ENCODE data around the gene NXN.

The NXN gene

DNA sequence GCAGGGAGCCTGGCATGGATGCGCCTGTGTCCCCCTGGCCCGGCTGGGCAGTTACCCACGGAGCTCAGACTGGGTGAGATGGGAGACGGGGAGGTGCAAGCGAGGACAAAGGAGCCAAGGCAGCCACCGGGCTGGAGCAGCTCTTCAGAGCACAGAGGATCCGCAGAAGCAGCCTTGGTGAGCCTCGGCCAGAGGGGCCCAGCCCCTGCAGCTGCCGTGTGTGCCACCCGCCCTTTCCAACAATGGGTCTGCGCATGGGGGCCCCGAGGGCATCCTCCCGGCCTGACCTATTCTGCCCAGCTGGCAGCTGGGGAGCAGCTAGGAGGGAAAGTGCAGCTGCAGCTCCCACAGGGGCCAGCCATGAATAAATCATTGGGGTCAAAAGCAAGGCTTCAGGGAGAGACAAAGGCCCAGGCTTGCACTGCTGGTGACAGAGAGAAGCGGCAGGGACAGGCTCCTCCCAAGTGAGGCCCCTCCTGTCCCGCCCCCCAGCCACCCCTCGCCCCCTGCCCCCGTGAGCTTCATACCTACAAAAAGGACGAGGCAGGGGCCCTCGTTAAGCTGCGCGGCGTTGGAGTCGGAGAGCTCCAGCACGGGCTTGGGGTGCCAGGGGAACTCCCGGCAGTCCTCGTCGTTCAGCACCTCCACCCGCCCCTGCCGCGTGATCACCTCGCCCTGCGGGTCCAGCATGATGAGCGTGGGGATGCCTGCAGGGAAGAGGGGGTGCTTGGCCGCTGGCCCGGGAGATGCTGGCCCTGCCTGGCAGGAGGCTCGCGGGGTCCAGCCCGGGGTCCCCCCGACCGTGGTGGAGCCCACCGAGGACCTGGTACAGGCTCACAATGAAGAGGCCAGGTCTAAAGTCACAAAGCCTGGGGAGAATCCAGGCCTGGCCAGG is 174.8 kb downstream of the NXN start:
- peak in 5 of 58 donors; percentile 6 to 18 (median 13) for DNase-seq

- DNase-seq = peak in 1 of 58 donors; percentile 15
Measured at GRCh38 chr17:802901-803881, 176.4 kb downstream of the NXN start.

DNA sequence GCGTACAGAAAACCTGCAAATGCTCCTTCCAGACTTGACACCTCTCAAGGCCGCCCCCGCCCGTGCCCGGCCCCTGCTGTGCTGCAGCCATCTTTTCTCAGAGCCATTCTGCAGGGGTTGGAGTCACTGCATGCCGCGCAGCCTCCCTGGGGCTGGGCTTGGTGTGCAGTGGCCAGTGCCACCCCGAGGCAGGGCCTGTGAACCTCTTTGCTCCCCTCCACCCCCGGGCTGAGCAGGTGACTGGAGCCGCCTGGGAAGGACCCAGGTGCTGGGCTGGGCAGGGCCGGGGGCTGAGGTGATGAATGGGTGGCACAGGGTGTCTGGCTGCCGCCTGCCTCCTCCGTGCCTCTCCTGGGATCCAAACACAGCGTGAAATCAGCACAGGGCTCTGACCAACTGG is 177.1 kb downstream of the NXN start:
- no peak for DNase-seq

DNA sequence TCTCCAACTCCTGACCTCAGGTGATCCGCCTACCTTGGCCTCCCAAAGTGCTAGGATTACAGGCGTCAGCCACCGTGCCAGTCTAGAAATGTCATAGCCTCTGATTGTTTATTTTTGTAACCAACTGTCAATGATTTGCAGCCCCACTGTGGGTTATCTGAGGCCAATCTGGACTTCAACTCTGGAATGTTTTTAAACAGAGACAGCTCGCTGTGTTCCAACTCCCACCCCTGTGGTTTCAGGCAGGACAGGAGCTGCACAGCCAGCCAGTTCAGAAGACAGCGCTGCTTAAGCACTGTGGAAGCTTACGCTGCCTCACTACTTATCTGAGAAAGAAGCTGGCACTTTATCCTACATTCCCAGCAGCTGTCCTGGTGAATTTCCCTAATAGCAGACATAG is 177.9 kb downstream of the NXN start:
- no peak for DNase-seq

DNA sequence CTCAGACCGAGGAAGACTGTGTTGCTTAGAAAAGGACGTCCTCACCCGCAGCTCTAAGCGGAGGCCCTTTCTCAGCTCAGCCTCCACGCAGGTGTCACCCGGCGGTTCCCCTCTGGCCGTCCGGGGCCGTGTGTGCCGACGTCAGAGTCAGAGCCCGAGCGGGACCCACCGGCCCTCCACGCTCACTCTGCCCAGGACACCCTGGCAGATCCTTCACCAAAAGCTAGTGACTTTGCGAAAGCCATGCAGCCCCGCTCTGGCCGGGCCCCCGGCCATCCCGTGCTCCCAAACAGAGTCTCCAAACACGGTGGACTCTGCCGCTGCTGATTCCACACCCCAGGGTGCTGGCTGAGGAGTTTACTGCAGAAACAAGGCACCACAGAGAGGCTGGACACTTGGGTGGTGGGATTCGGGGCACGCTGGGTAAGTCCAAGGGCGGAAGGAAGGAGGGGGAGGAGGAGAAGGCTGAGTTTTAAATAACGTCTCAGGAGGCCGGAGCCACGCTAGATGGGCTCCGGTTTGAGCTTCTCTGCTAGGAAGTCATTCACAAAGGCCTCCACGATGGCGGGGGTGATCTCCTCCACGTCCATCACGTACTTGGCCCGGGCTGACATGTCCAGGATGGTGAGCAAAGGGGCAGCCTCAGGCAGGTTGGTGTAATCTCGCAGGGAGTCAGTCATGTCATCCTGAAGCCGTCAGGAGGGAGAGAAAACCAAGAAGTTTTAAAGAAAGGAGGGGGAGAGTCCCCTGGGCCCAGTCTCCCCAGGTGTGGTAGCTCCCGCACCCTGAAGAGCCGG is 178.9 kb downstream of the NXN start:
- DNase-seq = no peak

DNA sequence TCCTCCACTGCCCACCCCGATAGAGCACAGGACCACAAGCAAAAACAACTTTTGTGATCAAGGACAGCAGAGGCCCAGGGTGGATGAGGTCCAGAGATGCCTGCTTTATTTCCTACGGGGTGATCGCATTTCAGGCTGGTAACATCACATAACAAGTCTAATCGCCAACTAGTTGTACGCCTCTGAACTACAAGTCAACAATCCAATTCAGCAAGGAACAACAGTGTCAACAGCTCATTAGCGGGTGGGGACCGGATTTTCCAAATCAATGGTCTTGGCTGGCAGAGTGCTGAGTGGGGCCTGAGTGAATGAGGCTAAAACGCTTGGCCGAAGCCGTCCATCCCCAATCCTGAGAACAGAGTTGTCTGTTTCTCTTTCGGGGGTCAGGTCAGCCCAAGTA is 180.3 kb downstream of the NXN start:
- DNase-seq = no peak

DNA sequence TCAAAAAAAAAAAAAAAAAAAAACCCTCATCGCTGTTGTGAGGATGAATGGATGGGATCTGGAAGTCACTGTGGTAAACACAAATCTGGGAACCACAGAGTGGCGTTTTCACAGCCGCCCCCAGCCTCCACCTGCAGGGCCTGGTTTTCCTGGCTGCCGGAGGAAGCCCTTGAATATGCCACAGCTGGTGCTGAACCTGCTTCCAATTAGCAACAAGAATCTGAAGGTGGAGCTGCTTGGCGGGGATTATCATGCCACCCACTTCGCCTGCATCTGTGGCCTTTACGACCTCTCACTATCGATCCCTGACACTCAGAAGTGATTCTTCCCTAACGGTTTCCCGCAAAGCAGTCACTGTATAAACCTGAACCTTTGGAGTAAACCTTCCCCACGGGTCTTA is 181.3 kb downstream of the NXN start:
- peak in 4 of 58 donors; percentile 19 to 52 (median 25) for DNase-seq

- DNase-seq = no peak
Measured at GRCh38 chr17:797236-797840, 182.2 kb downstream of the NXN start.

DNA sequence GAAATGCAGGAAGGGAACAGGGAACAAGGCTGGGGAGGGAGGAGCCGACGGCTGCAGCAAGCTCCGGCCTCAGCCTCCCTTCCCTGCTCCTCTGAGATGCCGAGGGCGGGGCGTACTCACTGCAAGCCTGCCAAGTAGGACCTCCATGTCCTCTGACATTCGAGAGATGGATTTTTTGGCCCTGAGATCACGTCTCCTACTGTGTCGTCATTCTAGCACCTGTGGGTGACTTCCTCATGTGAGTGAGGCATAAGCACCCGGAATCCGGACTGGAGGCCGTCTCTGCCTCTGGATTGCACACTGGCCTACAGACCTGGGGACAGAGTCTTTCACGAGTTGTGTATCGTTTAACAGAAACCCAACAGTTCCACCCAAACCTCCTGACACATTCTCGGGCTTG is 183.0 kb downstream of the NXN start:
- DNase-seq = no peak

- DNase-seq = no peak
Measured at GRCh38 chr17:795721-796120, 183.9 kb downstream of the NXN start.

GRCh38 chr17:795276-795675 is 184.3 kb downstream of the NXN start:
- DNase-seq = no peak

GRCh38 chr17:794876-795275 is 184.7 kb downstream of the NXN start:
- DNase-seq = peak in 57 of 58 donors; percentile 20 to 90 (median 77)

DNA sequence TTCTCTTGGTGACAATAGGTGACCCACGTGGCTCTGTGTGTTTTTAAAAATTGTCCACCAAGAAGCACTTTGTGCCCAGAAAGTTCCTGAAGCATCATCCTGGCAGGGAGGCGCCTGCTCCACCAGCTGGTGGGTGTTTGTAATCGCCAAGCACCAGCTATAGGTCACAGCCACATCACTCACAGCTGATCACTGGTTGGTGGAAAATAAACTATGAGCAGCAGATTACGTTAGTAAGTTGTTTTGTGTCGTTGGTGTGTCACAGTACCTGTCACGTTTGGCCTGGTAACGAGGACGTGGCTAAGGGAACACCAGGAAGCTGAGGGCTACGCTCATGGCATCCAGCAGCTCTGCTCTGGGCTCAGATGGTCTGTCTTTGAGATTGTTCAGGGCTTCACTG is 187.3 kb downstream of the NXN start:
- no peak for DNase-seq

DNA sequence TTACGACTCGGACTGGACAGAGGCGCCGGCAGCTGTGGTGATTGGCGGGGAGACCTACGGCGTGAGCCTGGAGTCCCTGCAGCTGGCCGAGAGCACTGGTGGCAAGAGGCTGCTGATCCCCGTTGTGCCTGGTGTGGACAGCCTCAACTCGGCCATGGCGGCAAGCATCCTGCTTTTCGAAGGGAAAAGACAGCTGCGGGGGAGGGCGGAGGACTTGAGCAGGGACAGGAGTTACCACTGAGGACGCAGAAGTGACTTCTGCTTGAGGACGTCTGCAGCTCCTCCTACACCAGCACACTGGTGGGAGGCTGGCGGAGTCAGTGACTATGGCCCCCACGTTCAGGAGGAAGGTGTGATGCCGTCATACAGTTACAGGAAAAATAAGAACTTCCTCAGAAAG is 187.7 kb downstream of the NXN start:
- DNase-seq = no peak

GRCh38 chr17:790874-791247 is 188.7 kb downstream of the NXN start:
- peak in 1 of 58 donors; percentile 32 for DNase-seq

DNA sequence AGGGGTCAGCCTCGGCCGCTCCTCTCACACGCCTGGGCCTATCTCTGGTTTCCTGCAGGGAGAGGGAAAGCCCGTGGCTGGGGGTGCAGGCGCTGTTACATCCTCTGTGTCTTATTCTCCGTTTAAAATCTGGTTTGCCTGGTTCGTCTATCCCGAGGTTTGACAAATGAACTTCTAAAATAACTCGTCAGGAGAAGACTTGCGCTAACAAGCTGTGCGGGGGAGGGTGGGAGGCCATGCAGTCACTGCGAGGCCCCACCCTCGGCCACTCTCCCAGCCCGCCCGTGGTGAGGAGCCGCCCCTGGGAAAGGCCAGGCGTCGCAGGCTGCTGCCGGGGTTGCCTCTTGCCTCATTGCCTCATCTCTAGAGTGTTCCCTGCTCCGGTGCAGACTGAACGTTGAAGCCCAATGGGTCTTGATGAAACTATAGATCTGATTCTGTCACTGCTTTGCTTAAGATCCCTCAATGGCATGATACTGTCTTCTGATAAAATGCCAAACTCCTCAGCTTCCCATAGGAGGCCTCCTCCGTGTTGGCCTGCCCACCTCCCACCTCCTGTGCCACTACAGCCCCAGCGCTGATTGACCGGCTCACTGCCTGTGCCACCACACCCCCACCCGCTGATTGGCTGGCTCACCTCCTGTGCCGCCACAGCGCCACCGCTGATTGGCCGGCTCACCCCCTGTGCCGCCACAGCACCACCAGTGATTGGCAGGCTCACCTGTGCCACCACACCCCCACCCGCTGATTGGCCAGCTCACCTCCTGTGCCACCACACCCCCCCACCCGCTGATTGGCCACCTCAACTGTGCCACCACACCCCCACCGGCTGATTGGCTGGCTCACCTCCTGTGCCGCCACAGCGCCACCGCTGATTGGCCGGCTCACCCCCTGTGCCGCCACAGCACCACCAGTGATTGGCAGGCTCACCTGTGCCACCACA is 189.4 kb downstream of the NXN start:
- DNase-seq = peak in 3 of 58 donors; percentile 20 to 38 (median 32)

DNA sequence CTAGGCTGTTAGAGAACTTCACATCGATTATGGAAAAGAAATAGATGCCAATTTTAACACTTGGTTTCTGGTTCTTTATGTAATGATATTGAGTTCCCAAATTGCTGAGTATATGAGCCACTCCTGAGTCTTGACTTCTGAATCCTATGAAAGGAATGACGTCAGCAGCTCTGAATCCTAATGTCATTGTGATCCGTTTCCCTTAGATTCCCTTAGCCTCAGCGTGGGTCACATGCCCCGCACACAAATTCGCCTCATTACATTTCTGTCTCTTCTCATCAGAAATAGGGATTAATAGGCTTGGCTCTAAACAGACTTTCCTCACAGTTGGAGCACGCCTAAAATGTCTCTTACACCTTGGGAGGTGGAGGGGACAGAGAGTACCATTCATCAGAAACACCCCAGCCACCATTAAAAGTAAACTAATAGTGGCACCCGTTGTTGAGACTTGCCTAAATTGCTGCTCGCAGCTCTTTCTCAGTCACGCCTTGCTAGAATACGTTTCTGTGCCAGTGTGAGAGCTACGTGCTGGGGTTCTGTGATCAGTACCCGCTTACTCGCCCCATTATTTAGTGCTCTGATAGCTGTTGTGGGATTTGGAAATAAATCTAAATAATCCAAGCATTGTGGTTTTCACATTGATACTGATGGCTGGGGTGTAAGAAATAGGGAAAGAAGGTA is 190.3 kb downstream of the NXN start:
- DNase-seq = no peak

DNA sequence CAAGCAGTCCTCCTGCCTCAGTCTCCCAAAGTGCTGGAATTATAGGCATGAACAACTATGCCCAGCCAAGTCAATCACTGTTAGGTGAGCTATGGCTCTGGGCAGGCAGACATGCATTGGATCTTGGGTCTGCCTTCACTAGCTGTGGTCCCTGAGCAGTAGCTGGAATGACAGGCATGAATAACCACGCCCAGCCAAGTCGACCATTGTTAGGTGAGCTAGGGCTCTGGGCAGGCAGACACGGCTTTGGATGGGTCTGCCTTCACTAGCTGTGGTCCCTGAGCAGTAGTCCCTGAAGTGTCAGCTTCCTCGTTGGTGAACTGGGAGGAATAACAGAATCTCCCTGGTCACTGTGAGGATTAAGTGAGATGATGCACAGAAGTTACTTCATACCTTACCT is 191.0 kb downstream of the NXN start:
- DNase-seq = no peak

DNA sequence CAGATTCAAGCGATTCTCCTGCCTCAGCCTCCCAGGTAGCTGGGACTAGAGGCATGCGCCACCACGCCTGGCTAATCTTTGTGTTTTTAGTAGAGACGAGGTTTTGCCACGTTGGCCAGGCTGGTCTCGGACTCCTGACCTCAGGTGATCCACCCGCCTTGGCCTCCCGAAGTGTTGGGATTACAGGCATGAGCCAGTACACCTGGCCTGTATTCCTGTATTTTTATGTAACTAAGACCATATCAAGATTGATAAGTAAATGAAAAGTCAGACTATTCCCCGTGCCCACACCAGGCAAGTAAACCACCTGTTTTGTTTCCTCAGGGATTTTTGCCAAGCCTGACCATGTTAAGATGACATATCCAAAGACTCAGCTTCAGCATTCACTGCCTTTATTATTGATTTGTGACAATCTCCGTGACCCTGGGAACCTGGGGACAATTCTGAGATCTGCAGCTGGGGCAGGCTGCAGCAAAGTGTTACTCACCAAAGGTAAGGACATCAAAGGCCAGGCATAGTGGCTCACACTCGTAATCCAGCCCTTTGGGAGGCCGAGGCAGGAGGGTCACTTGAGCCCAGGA is 191.8 kb downstream of the NXN start:
- no peak for DNase-seq

All from anterior cingulate cortex (tissue), 58 donors.